GM19099 (cell line): ENCODE data around the gene KDM4C.

Experiments used
- POLR2A ChIP-seq: IDR thresholded peaks from 3 replicates; pipeline ENCODE4 v1.6.1; 2011; ENCODE audit warnings: low read depth; ENCODE audit not compliant: insufficient read length; ENCODE audit errors: extremely low read depth

Gene KDM4C

GRCh38 chr9:6838158-6838557 is 80.4 kb downstream of the KDM4C start:
- no peak for TF ChIP-seq POLR2A

- no peak for TF ChIP-seq POLR2A
These were observed 84.8 kb downstream of the KDM4C start for GRCh38 chr9:6842584-6842947.

GRCh38 chr9:6843742-6844141 is 86.0 kb downstream of the KDM4C start:
- no peak for TF ChIP-seq POLR2A

- no peak for TF ChIP-seq POLR2A
These were observed 86.5 kb downstream of the KDM4C start for GRCh38 chr9:6844267-6844666.

- no peak for TF ChIP-seq POLR2A
These were observed 87.5 kb downstream of the KDM4C start for GRCh38 chr9:6845128-6845826.

GRCh38 chr9:6845880-6846279 is 88.1 kb downstream of the KDM4C start:
- TF ChIP-seq POLR2A, result no peak

GRCh38 chr9:6852243-6852963 is 94.6 kb downstream of the KDM4C start:
- no peak for TF ChIP-seq POLR2A

- TF ChIP-seq POLR2A, result no peak
These were observed 98.1 kb downstream of the KDM4C start for GRCh38 chr9:6855860-6856259.

- no peak for TF ChIP-seq POLR2A
These were observed 106.3 kb downstream of the KDM4C start for GRCh38 chr9:6864102-6864501.

- no peak for TF ChIP-seq POLR2A
These were observed 111.5 kb downstream of the KDM4C start for GRCh38 chr9:6869081-6869948.

GRCh38 chr9:6870149-6870548 is 112.4 kb downstream of the KDM4C start:
- no peak for TF ChIP-seq POLR2A

GRCh38 chr9:6870650-6871477 is 113.1 kb downstream of the KDM4C start:
- no peak for TF ChIP-seq POLR2A

GRCh38 chr9:6873857-6874256 is 116.1 kb downstream of the KDM4C start:
- TF ChIP-seq POLR2A, result no peak

- no peak for TF ChIP-seq POLR2A
These were observed 118.6 kb downstream of the KDM4C start for GRCh38 chr9:6876195-6876894.
